Upper lobe of left lung (tissue), 6 donors: Measurements from ENCODE around the gene MAN1A1. TPM values are rescaled to one million over a fixed set of nuclear protein-coding genes. Genes with fewer than 3 reads are reported as not detected.

Experiments
- ATAC-seq, 2 donors: fragments of 200-7000 bp; cut with Tn5 transposase; one replicate each; pipeline ENCODE4 v1.9.1; 2022; ENCODE audit warnings: mild to moderate bottlenecking in 2 of 2, moderate library complexity in 2 of 2; ENCODE audit not compliant: low FRiP score in 2 of 2
- DNase-seq, 2 donors: peaks; one replicate each; pipeline ENCODE4 v3.0.0-alpha.2; 2019 to 2020
- H3K27ac ChIP-seq, 4 donors: fragments of 200-600 bp; sonication (generic); one replicate each; pipeline ENCODE4 v1.5.1; 2016 to 2019
- H3K27me3 ChIP-seq, 4 donors: fragments of 200-600 bp; sonication (generic); one replicate each; pipeline ENCODE4 v1.5.1; 2017 to 2019
- H3K36me3 ChIP-seq, 4 donors: fragments of 200-600 bp; sonication (generic); one replicate each; pipeline ENCODE4 v1.5.1; 2016 to 2019
- H3K4me1 ChIP-seq, 4 donors: fragments of 200-600 bp; sonication (generic); one replicate each; pipeline ENCODE4 v1.5.1; 2018 to 2019
- H3K4me3 ChIP-seq, 4 donors: fragments of 200-600 bp; sonication (generic); one replicate each; pipeline ENCODE4 v1.5.1; 2017 to 2019; ENCODE audit warnings: mild to moderate bottlenecking in 2 of 4, moderate library complexity in 1 of 4
- H3K9me3 ChIP-seq, 4 donors: fragments of 200-600 bp; sonication (generic); one replicate each; pipeline ENCODE4 v1.5.1; 2018 to 2019
- CTCF ChIP-seq, 6 experiments: fragments of 450-650 bp in 4 of 6; fragments of 200-600 bp in 2 of 6; sonication (generic) in 2 of 6; IDR thresholded peaks; one replicate each; pipeline ENCODE4 v1.5.1; 2016 to 2019; ENCODE audit warnings: antibody characterized with exemption in 6 of 6
- EP300 ChIP-seq, 4 donors: sonication (generic); formaldehyde crosslinking; IDR thresholded peaks; one replicate each; pipeline ENCODE4 v1.5.1; 2017; ENCODE audit warnings: antibody characterized with exemption in 4 of 4, control low read depth in 2 of 4
- POLR2A ChIP-seq, 4 donors: fragments of 450-650 bp; IDR thresholded peaks; one replicate each; pipeline ENCODE4 v1.5.1; 2016 to 2017; ENCODE audit warnings: antibody characterized with exemption in 4 of 4, mild to moderate bottlenecking in 2 of 4
- POLR2AphosphoS5 ChIP-seq, 2 donors: sonication (generic); formaldehyde crosslinking; IDR thresholded peaks; one replicate each; pipeline ENCODE4 v1.5.1; 2017; ENCODE audit warnings: antibody characterized with exemption in 2 of 2
- WGBS, 2 donors: methylation state at CpG; one replicate each; pipeline ENCODE4 v1.1.5; 2017 to 2018; 5-methylcytosine and 5-hydroxymethylcytosine counted together
- total RNA-seq, 6 donors: library from RNA; depleted of rRNA in 4 of 6; stranded (reverse); fragments of >200 nt in 4 of 6; gene quantifications; one replicate each; pipeline versions ENCODE4 v1.1.0 to v1.2.1, GENCODE V29; 2016 to 2021
- donor health status: DM: no; HTN: no; CAD: no; lungs with moderate emphysema.
- donor health status: DM: no; HTN: yes; CAD: no; lungs with severe emphysema.

The MAN1A1 gene
- total RNA-seq, 6 donors from 2014 or later: 61.8 to 98.6 (median 79.1) TPM

GRCh38 chr6:119319694-119320093, 29.9 kb downstream of the MAN1A1 start:
- Histone ChIP-seq H3K4me3 (no peak overlapping the region), H3K27me3 (no peaks in the 10 kb centered on the region), H3K27ac (no peak overlapping the region), H3K9me3 (no peaks in the 10 kb centered on the region), H3K4me1 (peaks cover 6 to 11% (median 7%) of the 10 kb centered on the region in 4 donors), H3K36me3 (no peaks in the 10 kb centered on the region)
- TF ChIP-seq EP300 (IDR thresholded peaks at IDR 0.05) (no peak), POLR2AphosphoS5 (IDR thresholded peaks at IDR 0.05) (no peak), CTCF (IDR thresholded peaks at IDR 0.05) (no peak), POLR2A (IDR thresholded peaks at IDR 0.05) (no peak)
- DNase-seq (no peak), ATAC-seq (no peak)
- 97% methylated on average over 2 of the region's 2 CpGs for WGBS, 2 donors

GRCh38 chr6:119318730-119319129, 30.8 kb downstream of the MAN1A1 start:
- ATAC-seq (no peak), DNase-seq (no peak)
- Histone ChIP-seq H3K27ac (no peak overlapping the region), H3K4me1 (peaks cover 11 to 21% (median 17%) of the 10 kb centered on the region in 4 donors), H3K27me3 (no peaks in the 10 kb centered on the region), H3K9me3 (no peaks in the 10 kb centered on the region), H3K4me3 (no peak overlapping the region), H3K36me3 (no peaks in the 10 kb centered on the region)
- WGBS, 2 donors: 46 to 83% methylated on average over 1 of the region's 1 CpG
- TF ChIP-seq POLR2AphosphoS5 (IDR thresholded peaks at IDR 0.05) (no peak), CTCF (IDR thresholded peaks at IDR 0.05) (no peak), EP300 (IDR thresholded peaks at IDR 0.05) (no peak), POLR2A (IDR thresholded peaks at IDR 0.05) (no peak)

- ATAC-seq (no peak), DNase-seq (no peak)
- TF ChIP-seq EP300 (IDR thresholded peaks at IDR 0.05) (no peak), CTCF (IDR thresholded peaks at IDR 0.05) (no peak), POLR2AphosphoS5 (IDR thresholded peaks at IDR 0.05) (no peak), POLR2A (IDR thresholded peaks at IDR 0.05) (no peak)
- WGBS, 2 donors: 100% methylated on average over 1 of the region's 1 CpG
- Histone ChIP-seq H3K27ac (no peak overlapping the region), H3K4me3 (no peak overlapping the region), H3K27me3 (no peaks in the 10 kb centered on the region), H3K4me1 (peaks cover 15 to 26% (median 23%) of the 10 kb centered on the region in 4 donors), H3K9me3 (no peaks in the 10 kb centered on the region), H3K36me3 (no peaks in the 10 kb centered on the region)
These were observed 31.4 kb downstream of the MAN1A1 start for GRCh38 chr6:119318176-119318575.

- no peak for ATAC-seq
- no peak for DNase-seq
- no peak for TF ChIP-seq POLR2AphosphoS5 (IDR thresholded peaks at IDR 0.05)
- no peak for TF ChIP-seq EP300 (IDR thresholded peaks at IDR 0.05)
- no peak for TF ChIP-seq POLR2A (IDR thresholded peaks at IDR 0.05)
- no peak for TF ChIP-seq CTCF (IDR thresholded peaks at IDR 0.05)
- H3K9me3 ChIP-seq: no peaks in the 10 kb centered on the region
- peaks cover 27 to 36% (median 33%) of the 10 kb centered on the region in 4 donors for H3K4me1 ChIP-seq
- H3K4me3 ChIP-seq: no peak overlapping the region
- no peaks in the 10 kb centered on the region for H3K36me3 ChIP-seq
- no peak overlapping the region for H3K27ac ChIP-seq
- WGBS, 2 donors: 91 to 96% methylated on average over 4 of the region's 4 CpGs
- no peaks in the 10 kb centered on the region for H3K27me3 ChIP-seq
These were observed 32.6 kb downstream of the MAN1A1 start for GRCh38 chr6:119317007-119317406.

GRCh38 chr6:119314885-119315272, 34.7 kb downstream of the MAN1A1 start:
- no peaks in the 10 kb centered on the region for H3K36me3 ChIP-seq
- H3K27ac ChIP-seq: peak overlapping the region; percentile 44 to 73 (median 55)
- peaks cover 39 to 52% (median 46%) of the 10 kb centered on the region in 4 donors for H3K4me1 ChIP-seq
- no peaks in the 10 kb centered on the region for H3K27me3 ChIP-seq
- no peak overlapping the region for H3K4me3 ChIP-seq
- H3K9me3 ChIP-seq: no peaks in the 10 kb centered on the region
- 36 to 66% methylated on average over 5 of the region's 5 CpGs for WGBS, 2 donors
- no peak for ATAC-seq
- TF ChIP-seq CTCF (IDR thresholded peaks at IDR 0.05) (no peak), POLR2AphosphoS5 (IDR thresholded peaks at IDR 0.05) (no peak), POLR2A (IDR thresholded peaks at IDR 0.05) (no peak), EP300 (IDR thresholded peaks at IDR 0.05) (no peak)
- DNase-seq: no peak
